Measurements from ENCODE around the gene MAML2. TPM values are rescaled to one million over a fixed set of nuclear protein-coding genes. Genes with fewer than 3 reads are reported as not detected.

MAML2 gene
- total and polyA plus RNA-seq, 2 of the 8 experiments (the other 6 are each of a cell fraction or from before 2014, with no cell fraction given): 3.8 to 6.6 TPM

DNA sequence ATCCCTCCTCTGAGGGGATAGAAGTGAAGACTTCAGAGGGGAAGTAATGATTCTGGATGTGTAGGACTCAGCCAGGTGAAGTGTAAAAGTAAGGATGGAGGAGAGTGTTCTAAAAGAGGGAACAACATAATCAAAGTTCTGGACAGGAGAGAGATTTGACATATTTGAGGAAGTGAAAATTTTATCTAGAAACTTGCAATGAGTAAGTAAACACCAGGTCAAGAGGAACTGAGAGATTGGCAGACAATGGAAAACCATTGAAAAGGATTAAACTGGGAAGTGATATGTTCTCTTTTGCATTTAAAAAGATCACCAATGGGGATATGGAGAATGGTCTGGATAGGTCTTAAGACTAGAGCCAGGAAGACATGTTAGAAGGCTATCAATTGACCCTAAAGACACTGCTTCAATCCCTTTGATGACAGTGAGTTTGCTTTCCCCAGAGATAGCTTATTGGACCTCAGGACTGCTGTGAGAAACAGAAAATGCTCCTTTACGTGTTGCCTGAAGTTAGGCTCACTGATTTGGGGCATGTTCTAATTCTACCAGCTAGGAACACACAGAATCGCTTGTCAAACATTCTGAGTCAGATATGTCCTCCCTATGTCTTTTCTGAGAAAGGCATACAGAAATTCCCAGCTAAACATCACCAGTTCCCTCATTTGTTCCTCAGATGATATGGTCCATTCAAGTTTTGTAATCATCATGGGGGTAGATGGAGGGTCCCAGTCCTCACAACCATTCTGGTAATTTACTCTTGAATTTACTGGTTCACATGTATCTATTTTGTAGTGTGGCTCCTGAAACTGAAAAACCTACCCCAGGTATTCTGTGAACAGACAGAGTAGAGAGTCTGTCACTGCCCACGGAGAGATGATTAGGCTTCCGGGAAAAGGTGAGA lies 144.9 kb downstream of the MAML2 start:
- Histone ChIP-seq H3K4me1 (replicated peaks in 1 of 4; ENCODE audit: control insufficient read depth in 3 of 4, insufficient read depth in 4 of 4, low read length in 3 of 4) (peaks cover 0 to 11% (median 5%) of the 10 kb centered on the region in 4 experiments; a peak in 3 of 7 replicates), H2BK12ac (ENCODE audit: low read depth, low read length) (peak overlapping the region; percentile 85), H4K8ac (ENCODE audit: extremely low read depth, insufficient read depth, low read length) (no peak overlapping the region), H3K4ac (replicated peaks; ENCODE audit: insufficient read length, low read depth, low read length) (no peak overlapping the region), H2AFZ (ENCODE audit: low read length) (no peak overlapping the region), H3K9me3 (ENCODE audit: insufficient read depth in 2 of 2, low read depth in 1 of 2, low read length in 1 of 2) (no peaks in the 10 kb centered on the region), H3K18ac (ENCODE audit: extremely low read depth, low read length) (no peak overlapping the region), H3K79me1 (ENCODE audit: low read depth, low read length) (no peaks in the 10 kb centered on the region), H3K27ac (ENCODE audit: low read depth, low read length) (no peak overlapping the region), H3K36me3 (ENCODE audit: control insufficient read depth in 2 of 4, insufficient read depth in 4 of 4, low read length in 3 of 4) (no peaks in the 10 kb centered on the region), H3K14ac (ENCODE audit: insufficient read length) (no peak overlapping the region), H3K23me2 (ENCODE audit: low read depth, low read length) (no peaks in the 10 kb centered on the region), H4K91ac (replicated peaks; ENCODE audit: insufficient read length, low read length) (no peak overlapping the region), H3K27me3 (replicated peaks in 1 of 4; ENCODE audit: control insufficient read depth in 3 of 4, extremely low read depth in 1 of 4, insufficient read depth in 3 of 4, low read length in 3 of 4) (no peaks in the 10 kb centered on the region), H2BK15ac (ENCODE audit: low read length) (peak overlapping the region; percentile 95), H4K20me1 (replicated peaks in 1 of 2; ENCODE audit: control insufficient read depth in 1 of 2, insufficient read depth in 2 of 2, low read length in 2 of 2) (no peaks in the 10 kb centered on the region), H3K4me2 (ENCODE audit: insufficient read depth in 1 of 2, low read depth in 2 of 2, low read length in 2 of 2) (peak overlapping the region in 1 of 2 experiments; percentile 28; a peak in 1 of 4 replicates), H2BK5ac (ENCODE audit: low read depth, low read length) (peak overlapping the region; percentile 35; the same call in 1 of the 2 replicates), H3K56ac (replicated peaks; ENCODE audit: insufficient read length, low read depth, low read length) (no peak overlapping the region), H2BK20ac (ENCODE audit: low read length) (no peak overlapping the region), H3K23ac (ENCODE audit: insufficient read length) (no peak overlapping the region), H4K5ac (ENCODE audit: insufficient read length, low read depth, low read length) (no peak overlapping the region), H3K4me3 (ENCODE audit: extremely low read depth in 1 of 4, insufficient read depth in 2 of 4, low read depth in 3 of 4, low read length in 4 of 4) (no peak overlapping the region), H2AK5ac (ENCODE audit: low read depth, low read length) (0 out of 2 replicates have a peak overlapping the region, but pooled peaks have one; percentile 79), H2BK120ac (replicated peaks; ENCODE audit: low read depth, low read length) (no peak overlapping the region), H3K9ac (replicated peaks in 1 of 4; ENCODE audit: extremely low read depth in 1 of 4, low read depth in 3 of 4, low read length in 3 of 4) (no peak overlapping the region), H3K79me2 (ENCODE audit: control insufficient read depth in 1 of 2, insufficient read depth in 2 of 2, low read length in 2 of 2) (no peaks in the 10 kb centered on the region)
- POLR2A ChIA-PET (ENCODE audit: partially characterized antibody): interaction anchor here (1.3 to 3.5 kb wide), 3 partner anchors 10 to 45 kb away, joined by 3 to 12 read pairs (median 3); no protein-coding TSS in a partner anchor
- DNase-seq (ENCODE audit: low read depth in 1 of 2, low spot score in 2 of 2): no peak
- FAIRE-seq: no peak
- 90% methylated on average over 4 of the region's 4 CpGs; no CpG with 5 or more reads in 1 of the 2 experiments for WGBS, 2 experiments (ENCODE audit: extremely low coverage in 1 of 2, insufficient coverage in 1 of 2, insufficient read length in 1 of 2, insufficient replicate concordance in 2 of 2, low coverage in 1 of 2, low lambda C conversion rate in 2 of 2, missing lambda C conversion rate in 1 of 2)
- TF ChIP-seq CHD1 (IDR thresholded peaks at IDR 0.05; ENCODE audit: low read depth, low read length) (no peak), SUZ12 (IDR thresholded peaks at IDR 0.05; ENCODE audit: low read length) (no peak)
- CTCF ChIA-PET (ENCODE audit: partially characterized antibody): interaction anchor here (1.2 to 1.4 kb wide), 2 partner anchors 142 to 218 kb away, joined by 3 to 4 read pairs; no protein-coding TSS in a partner anchor
